ENCODE data around the gene NRF1. TPM values are rescaled to one million over a fixed set of nuclear protein-coding genes. Genes with fewer than 3 reads are reported as not detected.

NRF1 gene
- total RNA-seq, 1 experiment from 2014 or later = 13.6 TPM

DNA sequence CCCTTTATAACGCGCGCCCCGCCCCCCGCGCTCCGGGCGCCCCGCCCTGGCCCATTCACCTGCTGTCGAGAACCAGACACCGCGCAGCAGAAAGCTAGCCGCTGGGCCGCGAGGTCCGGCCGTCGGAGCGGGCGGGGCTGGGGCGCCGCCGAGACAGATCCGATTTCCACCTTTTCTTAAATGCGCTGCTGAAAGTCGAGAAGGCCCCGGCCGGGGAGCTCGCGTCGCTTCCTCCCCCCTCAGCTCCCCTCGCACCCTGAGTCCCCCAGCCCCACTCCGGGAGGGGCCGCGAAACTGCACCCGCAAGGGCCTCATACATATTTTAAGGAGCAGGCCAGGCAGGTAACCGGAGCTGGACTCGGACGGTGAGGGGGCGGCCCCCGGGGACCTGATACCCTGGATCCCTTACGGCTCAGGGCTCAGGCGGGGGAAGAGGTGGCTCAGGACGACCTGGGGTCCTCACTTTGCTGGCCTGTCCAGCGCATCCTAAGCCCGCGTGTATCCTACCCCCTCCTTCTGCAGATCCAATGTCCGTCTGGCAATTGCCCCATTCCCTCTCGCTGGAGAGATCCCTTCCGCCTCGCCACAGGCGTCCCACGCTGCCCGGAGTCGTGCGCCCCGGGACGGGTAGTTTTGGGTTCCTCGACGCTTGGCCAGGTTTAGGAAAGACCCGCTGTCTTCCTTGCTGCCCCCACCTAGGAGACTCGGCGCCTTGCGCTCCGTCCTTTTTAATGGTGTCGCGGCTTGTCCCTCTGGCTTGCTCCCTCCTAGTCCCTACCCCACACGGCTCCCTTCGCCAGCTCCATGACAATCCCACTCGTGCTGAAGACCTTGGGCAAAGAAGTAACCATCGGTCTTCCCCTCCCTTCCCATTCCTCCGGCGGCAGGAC is 170.7 kb downstream of the NRF1 start:
- POLR2A ChIA-PET (ENCODE audit: unreplicated experiment) = no interaction called here
- Histone ChIP-seq H3K36me3 (ENCODE audit: low read depth, low read length) (no peaks in the 10 kb centered on the region), H3K4me2 (ENCODE audit: low read length) (no peak overlapping the region), H3K9ac (ENCODE audit: low read length) (no peak overlapping the region), H2AFZ (ENCODE audit: low read length) (no peak overlapping the region), H3F3A (ENCODE audit: low read length, unreplicated experiment) (no peaks in the 10 kb centered on the region), H4K20me1 (ENCODE audit: low read length) (peaks cover 18% of the 10 kb centered on the region), H3K4me3 (ENCODE audit: low read length) (no peak overlapping the region), H3K27ac (ENCODE audit: low read length) (no peak overlapping the region), H3K9me3 (ENCODE audit: low read length) (no peaks in the 10 kb centered on the region), H3K4me1 (ENCODE audit: insufficient read depth, low read length) (peaks cover 15% of the 10 kb centered on the region), H3K9me2 (replicated peaks; ENCODE audit: low read length) (no peaks in the 10 kb centered on the region), H3K79me2 (ENCODE audit: low read length) (peaks cover 23% of the 10 kb centered on the region), H3K27me3 (ENCODE audit: low read length) (no peaks in the 10 kb centered on the region)
- DNase-seq (no peak), ATAC-seq (no peak)
- CTCF ChIA-PET = no interaction called here
- intact Hi-C loops (cut with micrococcal nuclease) = no loop called here
- TF ChIP-seq EZH2 (IDR thresholded peaks at IDR 0.05; ENCODE audit: low read length, unreplicated experiment) = no peak
- TF ChIP-seq EZH2phosphoT487 (IDR thresholded peaks at IDR 0.05; ENCODE audit: borderline replicate concordance, low read length) = no peak
- TF ChIP-seq CTCF (conservative IDR thresholded peaks at IDR 0.05; ENCODE audit: low read depth, low read length) = no peak
- no TSS peak for BruUV-seq (replicated peaks)

- Histone ChIP-seq H3K27ac (ENCODE audit: low read length) (no peak overlapping the region), H3K79me2 (ENCODE audit: low read length) (peaks cover 15% of the 10 kb centered on the region), H3K27me3 (ENCODE audit: low read length) (no peaks in the 10 kb centered on the region), H3F3A (ENCODE audit: low read length, unreplicated experiment) (no peaks in the 10 kb centered on the region), H3K4me2 (ENCODE audit: low read length) (no peak overlapping the region), H3K9me3 (ENCODE audit: low read length) (no peaks in the 10 kb centered on the region), H3K4me1 (ENCODE audit: insufficient read depth, low read length) (peaks cover 10% of the 10 kb centered on the region), H3K36me3 (ENCODE audit: low read depth, low read length) (no peaks in the 10 kb centered on the region), H3K9ac (ENCODE audit: low read length) (no peak overlapping the region), H3K9me2 (replicated peaks; ENCODE audit: low read length) (no peaks in the 10 kb centered on the region), H2AFZ (ENCODE audit: low read length) (no peak overlapping the region), H3K4me3 (ENCODE audit: low read length) (no peak overlapping the region), H4K20me1 (ENCODE audit: low read length) (peaks cover 10% of the 10 kb centered on the region; the same call in 1 of the 2 replicates)
- no peak for TF ChIP-seq CTCF (conservative IDR thresholded peaks at IDR 0.05; ENCODE audit: low read depth, low read length)
- no peak for TF ChIP-seq EZH2phosphoT487 (IDR thresholded peaks at IDR 0.05; ENCODE audit: borderline replicate concordance, low read length)
- no peak for TF ChIP-seq EZH2 (IDR thresholded peaks at IDR 0.05; ENCODE audit: low read length, unreplicated experiment)
- ChIA-PET CTCF (no interaction called here), POLR2A (ENCODE audit: unreplicated experiment) (no interaction called here)
- intact Hi-C loops (cut with micrococcal nuclease) = no loop called here
- DNase-seq (no peak), ATAC-seq (no peak)
- TSS peak; percentile 7 for BruUV-seq (replicated peaks)
Measured at GRCh38 chr7:129782818-129783583, 171.5 kb downstream of the NRF1 start.
